K562 (cell line): ENCODE results near the gene TLR8. TPM values are rescaled to one million over a fixed set of nuclear protein-coding genes. Genes with fewer than 3 reads are reported as not detected.

ENCODE experiments used
- ATAC-seq: fragments of 200-7000 bp; cut with Tn5 transposase; 3 replicates; pipeline ENCODE4 v1.9.1; 2020; ENCODE audit warnings: moderate library complexity
- BruUV-seq: library from RNA; stranded (reverse); fragments of 400-500 nt; replicated peaks from 2 replicates; lab custom pipeline; 2021; lab: Mats Ljungman, UMichigan
- CTCF ChIA-PET: fragments of 300-600 bp; formaldehyde crosslinking; extraction: SDS; loops from one replicate; lab custom pipeline; 2021; ENCODE audit warnings: low intra/inter-chr PET ratio; lab: Yijun Ruan, JAX
- POLR2A ChIA-PET: fragments of 300-600, 350-650 bp; sonication (Branson Sonifier 250); formaldehyde crosslinking; extraction: SDS; loops from one replicate; lab custom pipeline; 2021; ENCODE audit warnings: antibody characterized with exemption, inconsistent platforms; lab: Yijun Ruan, JAX
- DNase-seq, 4 experiments: peaks; one replicate each; pipeline versions ENCODE4 v3.0.0 to v3.0.0-alpha.2; 2011 to 2018; ENCODE audit warnings: low spot score in 3 of 4, mixed read lengths in 3 of 4; ENCODE audit errors: extremely low read depth in 1 of 4
- FAIRE-seq: peaks from 2 replicates; lab custom pipeline; 2011; peaks lifted over from hg19 to GRCh38; lab: Jason Lieb, UNC
- H2AFZ ChIP-seq: 2 replicates; pipeline ENCODE4 v1.6.0; 2011; ENCODE audit warnings: low read depth, low read length, control low read depth, inconsistent platforms
- H3K27ac ChIP-seq: fragments of 200-600 bp; 3 replicates; pipeline ENCODE4 v1.8.0; 2011; ENCODE audit warnings: low read depth, mild to moderate bottlenecking, control low read depth, inconsistent platforms, low read length, moderate library complexity, mixed read lengths; ENCODE audit errors: extremely low read depth
- H3K27me3 ChIP-seq, 2 experiments: fragments of 300-600 bp in 1 of 2; 2 replicates in 1 of 2; 3 replicates in 1 of 2; pipeline versions ENCODE4 v1.6.0 to v1.8.0; 2011; ENCODE audit warnings: inconsistent platforms in 2 of 2, low read length in 2 of 2, mild to moderate bottlenecking in 1 of 2, mixed read lengths in 1 of 2, moderate library complexity in 1 of 2; ENCODE audit not compliant: control insufficient read depth in 2 of 2, insufficient read depth in 2 of 2
- H3K36me3 ChIP-seq: fragments of 300-600 bp; 3 replicates; pipeline ENCODE4 v1.8.0; 2011; ENCODE audit warnings: mild to moderate bottlenecking, low read length, inconsistent platforms; ENCODE audit not compliant: control insufficient read depth, insufficient read depth
- H3K4me1 ChIP-seq, 2 experiments: fragments of 200-600 bp in 1 of 2; replicated peaks in 1 of 2; 2 replicates in 1 of 2; 3 replicates in 1 of 2; pipeline versions ENCODE4 v1.5.1 to v1.8.0; 2011; ENCODE audit warnings: inconsistent platforms in 2 of 2, low read length in 2 of 2, mild to moderate bottlenecking in 1 of 2, mixed read lengths in 1 of 2, moderate library complexity in 1 of 2; ENCODE audit not compliant: control insufficient read depth in 2 of 2, insufficient read depth in 2 of 2
- H3K4me2 ChIP-seq: 2 replicates; pipeline ENCODE4 v1.6.1; 2011; ENCODE audit warnings: low read length, control low read depth, inconsistent platforms, mixed read lengths; ENCODE audit not compliant: insufficient read depth
- H3K4me3 ChIP-seq: fragments of 200-600 bp; sonication (generic), shearing (Covaris generic); 2 replicates; pipeline ENCODE4 v1.5.1; 2016; ENCODE audit warnings: control low read depth, inconsistent platforms
- H3K79me2 ChIP-seq: fragments of 200-600 bp; 3 replicates; pipeline ENCODE4 v1.8.0; 2011; ENCODE audit warnings: low read length, inconsistent platforms; ENCODE audit not compliant: control insufficient read depth, insufficient read depth
- H3K9ac ChIP-seq, 2 experiments: 2 replicates each; pipeline versions ENCODE4 v1.6.0 to v1.6.1; 2011; ENCODE audit warnings: low read depth in 2 of 2, low read length in 2 of 2, control low read depth in 1 of 2, inconsistent platforms in 1 of 2, mild to moderate bottlenecking in 1 of 2, mixed read lengths in 1 of 2; ENCODE audit not compliant: insufficient read depth in 1 of 2
- H3K9me1 ChIP-seq: one replicate; pipeline ENCODE4 v1.6.0; 2011; ENCODE audit warnings: inconsistent platforms, mild to moderate bottlenecking, low read length, moderate library complexity; ENCODE audit not compliant: control insufficient read depth, insufficient read depth
- H3K9me3 ChIP-seq: replicated peaks from 2 replicates; pipeline ENCODE4 v1.5.1; 2011; ENCODE audit warnings: low read depth, low read length, inconsistent platforms; ENCODE audit not compliant: control insufficient read depth, insufficient read depth
- H4K20me1 ChIP-seq: replicated peaks from 2 replicates; pipeline ENCODE4 v1.6.1; 2011; ENCODE audit warnings: low read length, inconsistent platforms, mixed read lengths; ENCODE audit not compliant: control insufficient read depth, insufficient read depth
- CBX2 ChIP-seq: fragments of 200-600 bp; sonication (generic); IDR thresholded peaks from one replicate; pipeline ENCODE4 v1.6.1; 2012; ENCODE audit warnings: mild to moderate bottlenecking, low read length, inconsistent platforms; ENCODE audit not compliant: insufficient read depth, poor library complexity, severe bottlenecking
- ESRRA ChIP-seq: fragments of 450-650 bp; IDR thresholded peaks from 2 replicates; pipeline ENCODE4 v1.6.1; 2014; ENCODE audit warnings: low read depth, mild to moderate bottlenecking, moderate library complexity, borderline replicate concordance
- MYC ChIP-seq, 2 experiments: fragments of 250-450 bp in 1 of 2; sonication (Bioruptor Pico) in 1 of 2; IDR thresholded peaks; 2 replicates each; pipeline versions ENCODE4 v1.5.1 to v1.6.1; 2012 to 2021; ENCODE audit warnings: low read depth in 2 of 2, borderline replicate concordance in 1 of 2, improper control_type of control experiment in 1 of 2, low read length in 1 of 2, mild to moderate bottlenecking in 1 of 2, moderate library complexity in 1 of 2
- NUFIP1 ChIP-seq: fragments of 450-650 bp; IDR thresholded peaks from 2 replicates; pipeline ENCODE4 v1.6.1; 2018; ENCODE audit not compliant: partially characterized antibody
- SMAD4 ChIP-seq: fragments of 250-450 bp; sonication (Bioruptor Pico); conservative IDR thresholded peaks from 2 replicates; pipeline ENCODE4 v1.8.0; 2021; ENCODE audit warnings: inconsistent platforms, mild to moderate bottlenecking, moderate library complexity
- SMARCC2 ChIP-seq: fragments of 450-650 bp; IDR thresholded peaks from 2 replicates; pipeline ENCODE4 v1.6.1; 2017; ENCODE audit warnings: antibody characterized with exemption, moderate library complexity, mild to moderate bottlenecking, low read depth
- ZNF431 ChIP-seq: sonication (generic); formaldehyde crosslinking; IDR thresholded peaks from 2 replicates; pipeline ENCODE4 v1.8.0; 2022; ENCODE audit warnings: mild to moderate bottlenecking, missing genetic modification reagents
- WGBS: fragments of 100-300 bp; shearing (Covaris generic); methylation state at CpG from one replicate; pipeline ENCODE4 v1.1.6; 2016; ENCODE audit warnings: low coverage, mixed read lengths; ENCODE audit not compliant: insufficient coverage; ENCODE audit errors: missing lambda C conversion rate; 5-methylcytosine and 5-hydroxymethylcytosine counted together
- in situ Hi-C: fragments of 300-500 bp; cut with MboI; formaldehyde crosslinking; loops from 4 replicates; pipeline ENCODE4 v1.15.0; 2018; ENCODE audit warnings: inconsistent platforms, mixed read lengths
- intact Hi-C: fragments of 100-400 bp; cut with micrococcal nuclease; formaldehyde crosslinking; loops from 2 replicates; pipeline ENCODE4 v1.14.2; 2022
- polyA plus RNA-seq, 8 experiments: library from polyadenylated mRNA; depleted of rRNA in 4 of 8; stranded (reverse) in 5 of 8; unstranded in 3 of 8; fragments of >200 nt; fragmentation: Nextera tagmentation in 2 of 8; fragmentation: Illumina TruSeq in 1 of 8; extraction: Ambion mirVana in 2 of 8; extraction: Trizol in 1 of 8; gene quantifications; 2 replicates each; pipeline versions ENCODE4 v1.2.1 to v1.2.3, GENCODE V29; 2011 to 2014; ENCODE audit warnings: inconsistent platforms in 1 of 8, missing spikeins in 1 of 8
- total RNA-seq, 7 experiments: library from RNA; depleted of rRNA in 6 of 7; stranded (reverse); fragments of >200 nt in 6 of 7; fragmentation: Illumina TruSeq in 2 of 7; extraction: Trizol in 2 of 7; gene quantifications; 2 replicates each; pipeline versions ENCODE4 v1.2.1 to v1.2.3, GENCODE V29; 2011 to 2021; ENCODE audit warnings: low replicate concordance in 1 of 7
- TF ChIP-seq, protein P1 (sequence below), 2 experiments: fragments of 450-650 bp in 1 of 2; sonication (generic) in 1 of 2; formaldehyde crosslinking in 1 of 2; IDR thresholded peaks in 1 of 2; conservative IDR thresholded peaks in 1 of 2; 2 replicates each; pipeline versions ENCODE4 v1.6.1 to v1.8.1; 2016 to 2023; ENCODE audit warnings: mild to moderate bottlenecking in 2 of 2, moderate library complexity in 2 of 2, inconsistent platforms in 1 of 2, missing genetic modification reagents in 1 of 2

The TLR8 gene
- total and polyA plus RNA-seq, 9 of the 15 experiments (the other 6 are each of a cell fraction or from before 2014, with no cell fraction given) = not detected

GRCh38 chrX:12932244-12932643 lies 25.8 kb downstream of the TLR8 start (continued):
- TF ChIP-seq, protein P1, sequence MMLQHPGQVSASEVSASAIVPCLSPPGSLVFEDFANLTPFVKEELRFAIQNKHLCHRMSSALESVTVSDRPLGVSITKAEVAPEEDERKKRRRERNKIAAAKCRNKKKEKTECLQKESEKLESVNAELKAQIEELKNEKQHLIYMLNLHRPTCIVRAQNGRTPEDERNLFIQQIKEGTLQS (IDR thresholded peaks at IDR 0.05) = no peak
- TF ChIP-seq, protein P1 (CRISPR knock-in tag; conservative IDR thresholded peaks at IDR 0.05) = no peak
- TF ChIP-seq SMAD4 (CRISPR knock-in tag) = no peak
- TF ChIP-seq ZNF431 (CRISPR knock-in tag) = no peak
- TF ChIP-seq CBX2 = no peak
- no peak for TF ChIP-seq ESRRA
- TF ChIP-seq SMARCC2 = no peak
- no peak for TF ChIP-seq MYC (IDR thresholded peaks at IDR 0.05; ENCODE audit: low read depth, low read length)
- no peak for TF ChIP-seq MYC (CRISPR knock-in tag; IDR thresholded peaks at IDR 0.05; ENCODE audit: borderline replicate concordance, low read depth)

DNA sequence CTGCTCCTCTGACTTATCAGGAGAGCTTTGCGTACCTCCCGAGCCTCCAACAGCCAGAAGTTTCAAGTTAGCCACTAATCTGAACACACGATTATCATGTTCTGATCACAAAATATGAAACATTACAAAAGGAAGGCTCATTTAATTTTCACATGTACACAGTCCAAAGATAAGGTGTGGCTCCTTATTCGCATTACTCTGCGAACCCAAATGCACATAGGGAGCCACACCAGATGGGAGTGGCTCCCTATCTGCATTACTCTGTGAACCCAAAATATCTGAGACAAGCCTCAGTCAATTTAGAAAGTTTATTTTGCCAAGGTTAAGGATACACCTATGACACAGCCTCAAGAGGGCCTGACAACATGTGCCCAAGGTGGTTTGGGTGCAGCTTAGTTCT lies 28.4 kb downstream of the TLR8 start:
- WGBS = 51% methylated on average over 4 of the region's 5 CpGs
- no peaks in the 10 kb centered on the region for H3K79me2 ChIP-seq
- ChIA-PET POLR2A (no interaction called here), CTCF (no interaction called here)
- no peaks in the 10 kb centered on the region for H3K9me1 ChIP-seq
- in situ Hi-C loops (no loop called here), intact Hi-C loops (no loop called here)
- H3K36me3 ChIP-seq = no peaks in the 10 kb centered on the region
- no peaks in the 10 kb centered on the region for H3K27me3 ChIP-seq
- no peak for TF ChIP-seq NUFIP1
- no TSS peak for BruUV-seq
- no peak overlapping the region; the same call in 1 of the 2 replicates for H2AFZ ChIP-seq
- no peak overlapping the region for H3K27ac ChIP-seq
- no peak overlapping the region for H3K4me2 ChIP-seq
- H3K4me3 ChIP-seq = no peak overlapping the region
- no peaks in the 10 kb centered on the region; a peak in 2 of 5 replicates for H3K4me1 ChIP-seq
- no peak overlapping the region for H3K9ac ChIP-seq
- H4K20me1 ChIP-seq = no peaks in the 10 kb centered on the region
- DNase-seq (no peak), ATAC-seq (no peak), FAIRE-seq (no peak)
- H3K9me3 ChIP-seq = no peaks in the 10 kb centered on the region
